ENCODE measurements around the gene POLD4. TPM values are rescaled to one million over a fixed set of nuclear protein-coding genes. Genes with fewer than 3 reads are reported as not detected.
"Not testable (repeated sequence)": the region's sequence is repeated elsewhere in the genome, so short reads cannot be mapped to it uniquely, and the experiment has no call there.

POLD4 gene
- total and polyA plus RNA-seq, 2 of the 13 experiments (the other 11 are each of a cell fraction or from before 2014, with no cell fraction given) = 10.5 to 27.4 TPM

GRCh38 chr11:67403085-67403484, 49.7 kb upstream of the POLD4 start:
- TF ChIP-seq ZNF770 (CRISPR knock-in tag; IDR thresholded peaks at IDR 0.05) (peak; percentile 73; the same call in 1 of the 2 replicates), FOXC1 (CRISPR knock-in tag; IDR thresholded peaks at IDR 0.05; ENCODE audit: borderline replicate concordance) (peak; percentile 63; the same call in 1 of the 2 replicates)
- POLR2A ChIA-PET = interaction anchor here (1.1 to 6.2 kb wide), 6 partner anchors 11 to 80 kb away, joined by 4 to 81 read pairs (median 29); partner anchors contain the start of genes AIP, POLD4 and RAD9A
- peaks cover 7 to 12% of the 10 kb centered on the region in 2 experiments; a peak in 3 of 5 replicates for H3K36me3 ChIP-seq (replicated peaks in 1 of 2; ENCODE audit: control insufficient read depth in 1 of 2, insufficient read depth in 2 of 2, low read length in 2 of 2)

GRCh38 chr11:67402192-67402839, 49.0 kb upstream of the POLD4 start:
- POLR2A ChIA-PET = interaction anchor here (0.6 to 6.2 kb wide), 26 partner anchors 10 to 171 kb away, joined by 3 to 81 read pairs (median 6); partner anchors contain the start of genes AIP, ANKRD13D, CLCF1 and CORO1B
- H3K27me3 ChIP-seq (ENCODE audit: control insufficient read depth in 1 of 2, insufficient read depth in 2 of 2, low read length in 2 of 2); H2AFZ ChIP-seq (ENCODE audit: low read length); ATAC-seq; H3K9me3 ChIP-seq (ENCODE audit: low read length); H4K20me1 ChIP-seq (ENCODE audit: insufficient read depth, low read length); DNase-seq (ENCODE audit: low spot score); intact Hi-C loops (cut with micrococcal nuclease; ENCODE audit: unreplicated experiment); FAIRE-seq: not testable (repeated sequence)
- H3K9ac ChIP-seq (ENCODE audit: insufficient read depth, low read depth, low read length) = peak overlapping the region; percentile 60; the same call in 1 of the 2 replicates
- peak overlapping the region; percentile 42 to 54 (median 51) for H3K4me3 ChIP-seq (replicated peaks in 1 of 3; ENCODE audit: insufficient read depth in 1 of 3, low read depth in 2 of 3, low read length in 3 of 3)
- H3K4me2 ChIP-seq (ENCODE audit: low read depth, low read length) = peak overlapping the region; percentile 71
- peaks cover 14% of the 10 kb centered on the region for H3K79me2 ChIP-seq (ENCODE audit: insufficient read depth, low read length)
- BruUV-seq (replicated peaks) = TSS peak; percentile 89
- 67% methylated on average over 18 of the region's 19 CpGs for WGBS (ENCODE audit: low lambda C conversion rate)
- H3K4me1 ChIP-seq (ENCODE audit: insufficient read depth, low read length) = peaks cover 58% of the 10 kb centered on the region
- in situ Hi-C loops (cut with HindIII; ENCODE audit: extremely low pct_ligation_motif_present, low pct_unique_long_range_greater_than_20kb) = loop anchor here (5.0 kb wide), 2 partner anchors 65 to 105 kb away; partner anchors contain the start of genes CDK2AP2, PITPNM1 and TMEM134
- H3K27ac ChIP-seq (ENCODE audit: extremely low read length, insufficient read depth, low read length) = peak overlapping the region; percentile 79
- peaks cover 13 to 19% of the 10 kb centered on the region in 2 experiments; a peak in 3 of 5 replicates for H3K36me3 ChIP-seq (replicated peaks in 1 of 2; ENCODE audit: control insufficient read depth in 1 of 2, insufficient read depth in 2 of 2, low read length in 2 of 2)
- CTCF ChIA-PET (ENCODE audit: low intra/inter-chr PET ratio, low total read pairs) = interaction anchor here (1.0 kb wide), 2 partner anchors 81 to 104 kb away, joined by 3 to 6 read pairs; partner anchors contain the start of genes AIP and PITPNM1
- TF ChIP-seq MYPOP (CRISPR knock-in tag; IDR thresholded peaks at IDR 0.05) (peak; percentile 47; the same call in 1 of the 2 replicates), GATA4 (IDR thresholded peaks at IDR 0.05; ENCODE audit: borderline replicate concordance, low read depth) (0 out of 2 replicates have a peak, but pooled peaks have one; percentile 6), ZBTB38 (CRISPR knock-in tag; IDR thresholded peaks at IDR 0.05) (peak; percentile 67), RARA (CRISPR knock-in tag; IDR thresholded peaks at IDR 0.05) (peak; percentile 72), ZNF230 (CRISPR knock-in tag; IDR thresholded peaks at IDR 0.05) (peak; percentile 14; the same call in 1 of the 2 replicates), NR2F1 (CRISPR knock-in tag; IDR thresholded peaks at IDR 0.05) (0 out of 4 replicates have a peak, but pooled peaks of 1 of the 2 experiments have one; percentile 22), ZNF232 (CRISPR knock-in tag; IDR thresholded peaks at IDR 0.05; ENCODE audit: borderline replicate concordance) (0 out of 2 replicates have a peak, but pooled peaks have one; percentile 25)

More at GRCh38 chr11:67403085-67403484, 49.7 kb upstream of the POLD4 start:
- H3K9me3 ChIP-seq (ENCODE audit: low read length); H4K20me1 ChIP-seq (ENCODE audit: insufficient read depth, low read length); FAIRE-seq; H3K9ac ChIP-seq (ENCODE audit: insufficient read depth, low read depth, low read length); H2AFZ ChIP-seq (ENCODE audit: low read length); BruUV-seq (replicated peaks); CTCF ChIA-PET (ENCODE audit: low intra/inter-chr PET ratio, low total read pairs); ATAC-seq; H3K27ac ChIP-seq (ENCODE audit: extremely low read length, insufficient read depth, low read length); DNase-seq (ENCODE audit: low spot score); H3K27me3 ChIP-seq (ENCODE audit: control insufficient read depth in 1 of 2, insufficient read depth in 2 of 2, low read length in 2 of 2); intact Hi-C loops (cut with micrococcal nuclease; ENCODE audit: unreplicated experiment): not testable (repeated sequence)
- Histone ChIP-seq H3K4me1 (ENCODE audit: insufficient read depth, low read length) (peaks cover 58% of the 10 kb centered on the region), H3K79me2 (ENCODE audit: insufficient read depth, low read length) (peaks cover 14% of the 10 kb centered on the region), H3K4me2 (ENCODE audit: low read depth, low read length) (peak overlapping the region; percentile 69), H3K4me3 (replicated peaks in 1 of 3; ENCODE audit: insufficient read depth in 1 of 3, low read depth in 2 of 3, low read length in 3 of 3) (peak overlapping the region in 1 of 3 experiments; percentile 57; a peak in 2 of 6 replicates)
- in situ Hi-C loops (cut with HindIII; ENCODE audit: extremely low pct_ligation_motif_present, low pct_unique_long_range_greater_than_20kb) = loop anchor here (5.0 kb wide), 2 partner anchors 64 to 104 kb away; partner anchors contain the start of genes CDK2AP2, PITPNM1 and TMEM134
- WGBS (ENCODE audit: low lambda C conversion rate) = 93% methylated on average over 5 of the region's 9 CpGs
